Measurements from ENCODE around the gene ONECUT3.

The ONECUT3 gene

DNA sequence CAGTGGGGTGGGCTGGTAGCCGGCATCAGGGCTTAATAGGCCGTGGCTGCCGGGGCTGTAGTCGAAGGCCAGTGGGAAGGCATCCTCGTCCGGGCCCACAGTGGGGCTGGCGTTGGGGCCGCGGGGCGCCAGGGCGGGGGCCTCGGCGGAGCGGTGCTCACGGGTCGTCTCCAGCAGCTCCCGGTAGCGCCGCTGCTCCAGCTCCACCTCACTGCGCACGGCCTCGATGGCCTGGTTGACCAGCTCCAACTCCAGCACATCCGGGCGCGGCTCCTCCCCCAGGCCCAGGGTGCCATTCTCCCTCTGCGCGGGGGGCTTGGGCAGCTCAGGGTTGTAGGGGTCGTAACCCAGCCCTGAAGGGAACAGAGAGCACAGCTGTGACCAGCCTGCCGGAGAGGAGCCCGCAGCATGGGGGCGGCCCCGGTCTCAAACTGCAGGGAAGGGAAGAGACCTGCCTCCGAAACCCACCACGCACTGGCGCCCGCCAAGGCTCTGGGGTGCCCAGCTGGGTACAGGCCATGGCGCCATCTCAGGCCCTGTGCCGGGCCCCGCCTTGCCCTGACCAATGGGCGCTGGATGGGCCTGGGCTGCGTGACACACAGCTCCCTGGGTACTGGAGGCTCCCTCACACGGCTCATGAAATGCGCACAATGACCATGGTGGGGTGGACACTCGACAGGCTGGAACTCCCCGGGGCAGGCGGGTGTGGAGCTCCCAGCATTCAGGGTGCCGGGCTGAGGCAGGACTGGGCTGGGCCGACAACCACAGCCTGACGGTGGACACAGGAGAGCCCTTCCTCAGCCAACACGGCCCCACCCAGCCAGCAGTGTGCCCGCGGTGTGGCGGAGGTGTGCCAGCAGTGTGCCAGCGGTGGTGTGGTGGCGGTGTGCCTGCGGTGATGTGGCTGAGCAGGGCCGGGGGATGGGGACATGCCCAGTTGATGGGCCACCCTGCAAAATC is 75.3 kb downstream of the ONECUT3 start:
- no peak for DNase-seq (ENCODE audit: low read depth in 4 of 4, low spot score in 1 of 4)

DNA sequence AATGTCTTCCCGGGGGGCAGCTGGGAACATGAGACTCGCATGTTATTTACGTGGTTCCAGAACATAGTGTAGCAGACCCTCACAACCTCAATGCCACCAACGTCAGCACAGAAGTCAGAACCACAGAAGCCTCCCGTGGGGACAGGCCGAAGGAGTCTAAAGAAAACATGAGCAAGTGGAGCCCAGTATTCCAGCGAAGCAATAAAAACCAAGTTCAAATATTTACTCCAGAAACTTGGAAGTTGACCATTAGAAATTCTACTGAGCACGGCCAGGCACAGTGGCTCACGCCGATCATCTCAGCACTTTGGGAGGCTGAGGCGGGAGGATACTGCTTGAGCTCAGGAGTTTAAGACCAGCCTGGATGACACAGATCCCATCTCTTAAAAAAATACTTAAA is 76.7 kb downstream of the ONECUT3 start:
- no peak for DNase-seq (ENCODE audit: low read depth in 4 of 4, low spot score in 1 of 4)

DNA sequence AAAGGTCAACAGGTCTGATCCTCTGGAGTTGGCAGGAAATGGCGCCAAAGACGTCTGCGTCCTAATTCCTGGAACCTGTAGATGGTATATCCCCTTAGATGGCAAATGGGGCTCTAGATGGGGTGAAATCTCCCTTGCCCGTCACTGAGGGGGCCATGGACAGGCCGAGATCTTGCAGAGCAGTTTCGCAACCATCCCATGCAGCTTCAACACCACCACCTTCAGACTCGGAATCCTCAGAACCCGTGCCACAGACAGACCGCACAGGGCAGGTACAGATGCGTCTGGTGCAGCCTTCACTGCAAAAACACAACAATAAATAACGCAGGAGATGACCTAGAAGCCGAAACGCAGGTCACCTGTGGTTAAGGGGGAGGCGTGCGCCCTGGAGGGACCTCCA is 77.3 kb downstream of the ONECUT3 start:
- DNase-seq (ENCODE audit: low read depth in 4 of 4, low spot score in 1 of 4), result no peak

Data from stimulated activated CD4-positive, alpha-beta T cell treated with anti-CD3 and anti-CD28 coated beads, Interleukin-1b, Interleukin-23, amount 100 ng/mL, for 24 hours (primary cell).